PFSK-1 (cell line): Measurements from ENCODE around the gene SH2B3.

ENCODE experiments used
- POLR2AphosphoS5 ChIP-seq: IDR thresholded peaks from 2 replicates; pipeline ENCODE4 v1.6.1; 2012; ENCODE audit warnings: low read depth, mild to moderate bottlenecking, control low read depth, low read length, moderate library complexity
- REST ChIP-seq, 2 experiments: IDR thresholded peaks; 2 replicates each; pipeline versions ENCODE4 v1.6.1 to v1.8.0; 2011 to 2012; ENCODE audit warnings: low read depth in 2 of 2, low read length in 2 of 2, control low read depth in 1 of 2, inconsistent platforms in 1 of 2, mild to moderate bottlenecking in 1 of 2, moderate library complexity in 1 of 2; ENCODE audit not compliant: insufficient read depth in 1 of 2
- SIN3A ChIP-seq: IDR thresholded peaks from 2 replicates; pipeline ENCODE4 v1.6.1; 2012; ENCODE audit warnings: mild to moderate bottlenecking, low read length, moderate library complexity, borderline replicate concordance; ENCODE audit not compliant: insufficient read depth
- TAF1 ChIP-seq: IDR thresholded peaks from 2 replicates; pipeline ENCODE4 v1.6.1; 2012; ENCODE audit warnings: low read length, control low read depth, borderline replicate concordance; ENCODE audit not compliant: insufficient read depth

- TF ChIP-seq REST (IDR thresholded peaks at IDR 0.05; ENCODE audit: insufficient read depth in 1 of 2, low read depth in 2 of 2, low read length in 2 of 2) (no peak), SIN3A (no peak), TAF1 (no peak), POLR2AphosphoS5 (no peak)
Measured at GRCh38 chr12:111396726-111397445, 8.8 kb upstream of the SH2B3 start.
